Esophagus muscularis mucosa (tissue), 3 donors: ENCODE measurements around the gene PLEKHG3.

ENCODE experiments used
- CTCF ChIP-seq, 3 experiments: fragments of 200-600 bp in 2 of 3; fragments of 450-650 bp in 1 of 3; sonication (generic) in 2 of 3; IDR thresholded peaks; one replicate each; pipeline ENCODE4 v1.5.1; 2017 to 2019; ENCODE audit warnings: antibody characterized with exemption in 3 of 3, mild to moderate bottlenecking in 2 of 3, moderate library complexity in 1 of 3
- POLR2A ChIP-seq: fragments of 450-650 bp; IDR thresholded peaks from one replicate; pipeline ENCODE4 v1.6.1; 2017; ENCODE audit warnings: antibody characterized with exemption, moderate library complexity, mild to moderate bottlenecking, low read depth

- TF ChIP-seq POLR2A (no peak), CTCF (IDR thresholded peaks at IDR 0.05) (no peak)
These were observed 70.0 kb downstream of the PLEKHG3 start for GRCh38 chr14:64774272-64774671.
